GM21619 (cell line): ENCODE measurements around the gene SLX4IP.
"Not testable (repeated sequence)": the region's sequence is repeated elsewhere in the genome, so short reads cannot be mapped to it uniquely, and the experiment has no call there.

Experiments used
- ATAC-seq: cut with Tn5 transposase; IDR thresholded peaks from one replicate; pipeline ENCODE4 v1.9.1; 2021; ENCODE audit not compliant: unreplicated experiment

The SLX4IP gene

GRCh38 chr20:10595985-10596384, 160.9 kb downstream of the SLX4IP start:
- no peak for ATAC-seq

DNA sequence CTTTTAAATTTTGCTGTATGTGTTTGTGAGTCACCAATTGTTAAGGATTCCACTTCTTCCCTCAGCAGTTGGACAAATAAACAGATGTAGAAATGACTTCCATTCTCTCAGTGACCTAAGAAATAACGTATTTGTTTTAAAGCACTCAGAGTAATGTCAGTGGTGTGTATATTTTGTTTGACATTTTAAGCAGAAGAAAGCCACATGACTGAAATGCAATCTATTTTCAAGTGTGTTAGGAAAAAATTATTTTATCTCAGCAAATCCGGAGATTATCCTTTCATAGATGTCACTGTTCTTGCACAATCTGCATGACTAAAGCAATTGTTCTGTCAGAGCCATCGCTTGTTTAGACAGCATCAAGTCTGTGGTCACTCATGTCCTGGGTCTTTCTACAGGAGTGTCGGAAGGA, 161.6 kb downstream of the SLX4IP start:
- ATAC-seq, result no peak

DNA sequence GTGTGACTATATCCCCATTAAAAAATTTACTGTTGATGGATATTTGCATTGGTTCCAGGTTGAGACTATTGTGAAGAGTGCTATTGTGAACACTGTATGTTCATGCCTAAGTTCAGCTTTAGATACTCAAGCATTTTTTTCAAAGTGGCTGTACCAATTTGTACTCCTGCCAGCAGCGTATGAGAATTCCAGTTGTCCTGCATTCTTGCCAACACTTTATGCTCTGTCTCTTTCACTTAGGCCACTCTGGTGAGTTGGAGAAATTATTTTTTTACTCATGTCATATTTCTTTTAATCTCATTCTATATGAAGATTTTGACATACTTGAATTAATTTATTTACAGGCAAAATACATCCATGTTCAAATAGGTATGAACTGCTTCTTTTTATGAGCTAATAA, 162.5 kb downstream of the SLX4IP start:
- no peak for ATAC-seq

DNA sequence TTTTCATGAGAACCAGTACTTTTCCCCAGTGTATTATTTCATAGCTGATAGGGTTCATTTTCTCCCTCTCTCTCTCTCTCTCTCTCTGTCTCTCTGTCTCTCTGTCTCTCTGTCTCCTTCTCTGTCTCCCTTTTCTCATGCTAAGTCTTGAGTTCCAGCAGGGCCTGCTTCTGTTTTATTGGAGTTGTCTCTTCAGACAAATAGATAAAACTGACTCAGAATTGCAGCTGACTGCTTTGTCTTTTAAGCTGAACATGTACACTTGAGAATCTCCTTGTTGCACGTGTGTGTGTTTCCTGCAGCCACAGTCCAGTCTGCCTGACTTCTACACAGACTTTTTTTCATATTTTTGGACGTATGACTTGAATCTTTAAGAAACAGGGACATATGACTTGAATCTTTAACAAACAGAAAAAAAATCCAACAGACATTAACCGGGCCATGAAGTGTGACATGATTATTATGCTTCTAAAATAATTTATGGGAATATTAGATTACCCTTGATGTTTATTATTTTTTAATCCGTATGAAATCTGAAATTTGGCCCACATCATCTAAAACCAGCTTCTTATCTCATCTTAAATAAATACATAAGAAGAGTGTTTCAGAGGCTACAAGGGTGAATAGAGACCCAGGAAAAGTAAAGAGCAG, 167.2 kb downstream of the SLX4IP start:
- no peak for ATAC-seq

GRCh38 chr20:10603378-10603777, 168.3 kb downstream of the SLX4IP start:
- ATAC-seq, result no peak

DNA sequence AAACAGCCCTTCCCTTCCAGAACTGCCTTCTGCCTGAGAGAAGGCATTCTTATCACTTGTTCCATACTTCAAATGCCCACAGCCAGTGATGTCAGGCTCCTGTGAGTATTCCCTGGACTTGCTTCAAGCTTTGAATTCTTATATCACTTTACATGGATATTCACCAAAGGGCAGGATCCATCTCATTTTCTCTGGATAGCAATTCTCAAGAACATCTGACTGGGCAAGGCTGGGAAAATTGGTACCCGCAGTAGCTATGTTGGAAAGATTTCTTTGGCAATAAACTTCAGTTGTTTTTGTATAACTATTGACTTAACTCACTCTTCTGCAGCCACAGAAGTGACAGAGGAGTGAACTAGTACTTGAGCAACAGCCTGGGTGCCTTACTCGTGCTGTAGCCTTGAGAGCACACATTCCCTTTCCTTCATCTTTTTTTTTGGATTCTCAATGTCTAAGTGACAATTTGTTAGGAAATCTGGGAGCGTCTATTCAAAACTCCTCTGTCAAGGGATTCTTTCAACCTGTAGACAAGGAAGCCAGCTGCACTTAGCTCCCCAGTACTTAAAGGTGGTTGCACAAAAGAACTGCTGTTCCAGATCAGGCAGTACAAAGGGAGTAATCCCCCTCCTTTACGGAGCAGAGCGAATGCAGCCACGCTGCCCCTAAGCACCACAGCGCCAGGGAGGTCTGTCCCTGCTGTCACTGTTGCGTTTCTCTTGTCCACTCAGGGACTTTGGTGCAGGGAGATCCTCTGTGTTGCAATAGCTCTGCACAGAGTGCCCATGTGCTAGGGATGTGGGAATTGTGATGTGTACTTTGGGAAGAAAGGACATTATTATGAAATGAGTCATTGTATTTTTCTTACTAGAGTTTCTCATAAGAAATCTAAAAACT, 169.1 kb downstream of the SLX4IP start:
- ATAC-seq, result no peak

DNA sequence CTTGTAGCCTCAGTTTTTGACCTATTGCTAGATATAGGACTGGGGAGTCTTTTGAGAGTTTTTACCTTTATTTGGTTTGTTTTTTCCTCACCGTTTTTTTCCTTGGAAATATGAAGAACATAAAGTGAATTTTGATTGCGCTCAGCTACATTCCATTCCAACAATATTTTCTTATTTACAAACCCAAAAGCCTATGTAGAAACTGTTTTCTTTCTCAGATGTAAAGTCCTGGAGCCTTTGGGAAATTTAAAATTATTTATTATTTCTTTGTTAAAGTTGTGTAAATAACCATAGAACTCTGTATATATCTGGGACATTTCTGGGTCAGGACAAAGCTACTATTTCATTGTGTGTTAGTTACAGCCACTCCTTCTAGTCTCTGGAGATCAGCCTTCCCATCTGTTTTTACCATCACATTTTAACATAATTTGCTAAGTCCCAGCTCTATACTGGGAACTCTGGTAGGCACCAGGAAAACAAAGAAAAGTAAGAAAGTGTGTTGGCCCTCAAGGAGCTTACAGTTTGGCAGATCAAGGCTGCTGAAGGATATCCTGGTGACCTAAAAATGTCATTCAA, 169.8 kb downstream of the SLX4IP start:
- ATAC-seq, result no peak

GRCh38 chr20:10605547-10606195, 170.6 kb downstream of the SLX4IP start:
- ATAC-seq, result no peak

GRCh38 chr20:10609276-10609675, 174.2 kb downstream of the SLX4IP start:
- ATAC-seq, result no peak

DNA sequence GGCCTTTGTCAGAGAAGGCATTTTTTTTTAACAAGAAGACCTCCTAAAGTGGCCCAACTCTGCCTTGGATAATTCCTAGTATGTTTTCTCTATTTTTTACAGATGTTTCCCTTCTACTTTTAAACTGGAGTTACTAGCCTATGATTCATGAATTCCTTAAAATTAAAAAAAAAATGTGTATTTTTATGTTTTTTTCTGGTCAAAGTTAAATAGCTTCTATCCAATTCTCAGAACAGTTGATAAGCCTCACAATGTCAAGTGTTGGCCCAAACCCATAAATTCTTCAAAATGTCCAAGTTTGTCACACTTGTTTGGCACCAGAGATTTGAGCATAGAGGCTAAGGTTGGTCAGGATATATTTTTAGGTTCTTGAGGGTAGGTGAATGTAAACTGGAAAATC, 174.7 kb downstream of the SLX4IP start:
- ATAC-seq, result no peak

GRCh38 chr20:10610251-10610650, 175.1 kb downstream of the SLX4IP start:
- ATAC-seq, result no peak

- ATAC-seq, result peak; percentile 82
Observed at GRCh38 chr20:10611357-10611756, 176.3 kb downstream of the SLX4IP start.

DNA sequence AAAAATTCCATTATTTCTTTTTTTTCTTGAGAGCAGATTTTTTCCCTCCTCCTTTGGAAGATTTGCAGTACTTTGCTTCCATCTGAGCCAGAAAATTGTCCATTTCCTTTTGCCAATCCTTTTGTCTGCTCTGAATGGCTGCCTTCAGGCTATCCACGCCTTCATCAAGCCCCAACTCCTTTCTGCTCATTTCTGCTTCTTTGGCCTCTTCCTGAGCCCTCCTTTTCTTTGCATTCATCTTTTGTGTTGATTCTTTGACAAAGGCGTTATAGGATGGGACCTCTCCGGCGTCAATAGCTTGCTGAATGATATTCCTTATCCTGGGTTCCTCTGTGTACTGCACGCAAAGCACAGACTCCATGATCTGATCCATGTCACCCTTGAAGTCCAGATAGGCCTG, 178.3 kb downstream of the SLX4IP start:
- not testable (repeated sequence) for ATAC-seq

- no peak for ATAC-seq
Observed at GRCh38 chr20:10613911-10614310, 178.8 kb downstream of the SLX4IP start.

- ATAC-seq, result no peak
Observed at GRCh38 chr20:10616212-10616611, 181.1 kb downstream of the SLX4IP start.

GRCh38 chr20:10617549-10618133, 182.5 kb downstream of the SLX4IP start:
- ATAC-seq, result not testable (repeated sequence)

DNA sequence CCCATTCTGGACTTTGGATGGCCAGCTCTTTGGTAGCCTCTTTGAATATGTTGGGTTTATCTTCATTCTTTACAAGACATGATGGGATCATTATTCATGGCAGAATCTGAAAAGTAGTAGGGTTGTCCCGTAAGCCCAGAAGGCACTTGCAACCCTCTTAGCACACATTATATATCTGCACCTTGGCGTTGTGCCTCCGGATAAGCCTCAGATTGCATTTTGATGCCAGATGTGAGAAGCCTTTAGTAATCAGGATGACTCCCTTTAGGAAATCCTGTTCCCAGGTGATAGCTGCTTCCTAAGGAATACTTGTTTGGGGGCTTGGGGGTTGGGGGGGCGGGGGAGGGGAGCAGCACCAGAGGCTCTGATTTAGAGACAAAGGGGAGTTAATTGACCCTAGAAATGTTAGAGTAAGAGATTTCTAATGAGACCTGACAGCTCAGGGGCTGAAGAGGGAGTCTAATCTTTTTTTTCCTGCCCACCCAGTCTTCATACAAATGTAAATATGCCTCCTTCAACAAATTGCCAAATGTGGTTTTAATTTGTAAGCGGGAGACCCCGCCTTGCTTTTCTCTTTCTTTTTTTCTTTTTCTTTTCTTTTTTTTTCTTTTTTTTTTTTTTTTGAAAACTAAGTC, 183.6 kb downstream of the SLX4IP start:
- ATAC-seq, result no peak

DNA sequence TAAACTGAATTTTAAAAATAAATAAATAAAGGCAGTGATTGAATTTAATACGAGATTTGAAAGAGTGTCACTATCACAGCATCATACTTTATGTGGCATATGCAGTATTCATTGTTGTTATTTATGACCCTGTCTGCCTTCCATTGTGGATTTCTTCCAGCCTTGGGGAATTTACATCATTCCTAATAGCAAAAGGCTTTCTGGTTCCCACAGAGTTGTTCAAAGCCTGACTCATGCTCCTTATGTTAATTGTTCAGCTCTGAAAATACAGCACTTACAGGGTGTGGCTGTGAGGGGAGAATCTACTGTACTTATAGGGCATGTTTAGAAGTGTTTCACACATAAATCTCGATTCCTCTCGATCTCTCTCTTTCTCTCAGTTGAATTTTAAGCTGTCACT, 184.3 kb downstream of the SLX4IP start:
- ATAC-seq, result no peak

GRCh38 chr20:10621149-10621548, 186.0 kb downstream of the SLX4IP start:
- no peak for ATAC-seq

DNA sequence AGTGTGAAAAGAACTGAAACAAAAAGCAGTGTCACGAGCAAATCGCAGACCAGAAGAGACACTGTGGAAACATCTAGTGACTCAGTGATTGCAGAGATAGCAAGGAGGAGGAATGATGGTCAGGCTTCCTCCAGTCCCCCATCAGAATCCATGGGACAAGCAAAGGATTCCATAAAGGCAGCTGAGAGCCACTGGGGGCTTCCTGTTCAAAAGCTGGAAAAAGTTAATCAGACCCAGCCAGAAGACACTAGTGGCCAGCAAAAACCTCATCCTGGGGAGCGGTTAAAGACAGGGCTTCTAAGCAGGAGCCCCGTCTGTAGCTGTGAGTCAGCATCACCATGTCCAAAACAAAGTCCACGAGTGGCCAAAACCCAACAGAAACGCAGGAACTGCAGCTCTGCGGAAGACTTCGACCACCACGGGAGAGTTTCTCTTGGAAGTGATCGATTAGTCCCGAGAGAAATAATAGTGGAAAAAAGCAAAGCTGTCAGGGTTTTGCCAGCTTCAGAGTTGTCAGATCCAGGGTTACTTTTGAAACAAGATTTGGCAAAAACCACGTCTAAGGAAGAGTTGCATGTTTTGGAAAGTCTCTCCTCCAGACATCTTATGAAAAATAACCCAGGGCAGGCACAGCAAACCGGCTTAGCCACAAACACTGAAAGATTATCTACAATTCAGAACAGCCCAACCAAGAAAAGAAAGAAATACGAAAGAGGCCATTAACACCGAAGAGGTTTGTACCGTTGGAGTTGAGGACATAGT, 187.7 kb downstream of the SLX4IP start:
- ATAC-seq, result no peak
